K562 (cell line): Measurements from ENCODE around the gene HAPLN2. TPM values are rescaled to one million over a fixed set of nuclear protein-coding genes. Genes with fewer than 3 reads are reported as not detected.

ENCODE experiments used
- CGGBP1 ChIP-seq: fragments of 250-450 bp; sonication (Bioruptor Pico); IDR thresholded peaks from 2 replicates; pipeline ENCODE4 v1.9.0; 2021; ENCODE audit warnings: mild to moderate bottlenecking
- DNMT1 ChIP-seq: fragments of 450-650 bp; IDR thresholded peaks from 2 replicates; pipeline ENCODE4 v1.6.1; 2016; ENCODE audit warnings: antibody characterized with exemption, mild to moderate bottlenecking
- EHMT2 ChIP-seq: fragments of 450-650 bp; IDR thresholded peaks from 2 replicates; pipeline ENCODE4 v1.6.1; 2018; ENCODE audit warnings: antibody characterized with exemption
- EP400 ChIP-seq: fragments of 450-650 bp; IDR thresholded peaks from 2 replicates; pipeline ENCODE4 v1.6.1; 2017; ENCODE audit warnings: antibody characterized with exemption, mild to moderate bottlenecking, moderate library complexity
- FOXP4 ChIP-seq: sonication (generic); formaldehyde crosslinking; IDR thresholded peaks from 2 replicates; pipeline ENCODE4 v1.8.0; 2022; ENCODE audit warnings: mild to moderate bottlenecking, missing genetic modification reagents, borderline replicate concordance
- IRF1 ChIP-seq: sonication (generic); formaldehyde crosslinking; IDR thresholded peaks from 2 replicates; pipeline ENCODE4 v1.8.0; 2022; ENCODE audit warnings: missing genetic modification reagents, mild to moderate bottlenecking, borderline replicate concordance
- KLF13 ChIP-seq: fragments of 450-650 bp; IDR thresholded peaks from 2 replicates; pipeline ENCODE4 v1.6.1; 2016; ENCODE audit warnings: missing genetic modification characterization, low read depth, mild to moderate bottlenecking, missing compliant biosample characterization, moderate library complexity, borderline replicate concordance
- KLF16 ChIP-seq: IDR thresholded peaks from 2 replicates; pipeline ENCODE4 v1.6.1; 2016; ENCODE audit warnings: antibody characterized with exemption
- NEUROD1 ChIP-seq: fragments of 150-350 bp; IDR thresholded peaks from 2 replicates; pipeline ENCODE4 v1.6.1; 2014; ENCODE audit warnings: borderline replicate concordance, low read length, low read depth; ENCODE audit not compliant: partially characterized antibody
- PHF20 ChIP-seq: fragments of 450-650 bp; IDR thresholded peaks from 2 replicates; pipeline ENCODE4 v1.6.1; 2018; ENCODE audit not compliant: partially characterized antibody
- TFAM ChIP-seq: fragments of 250-450 bp; sonication (Bioruptor Pico); conservative IDR thresholded peaks from 2 replicates; pipeline ENCODE4 v1.5.0; 2021; ENCODE audit warnings: mild to moderate bottlenecking, moderate library complexity
- XRCC5 ChIP-seq: fragments of 200-400 bp; formaldehyde crosslinking; IDR thresholded peaks from 2 replicates; pipeline ENCODE4 v1.6.1; 2017; ENCODE audit warnings: low read depth, mild to moderate bottlenecking, low read length
- ZBTB7A ChIP-seq: IDR thresholded peaks from 2 replicates; pipeline ENCODE4 v1.6.1; 2011; ENCODE audit warnings: low read depth, mild to moderate bottlenecking, low read length, moderate library complexity, borderline replicate concordance; ENCODE audit not compliant: control insufficient read depth
- polyA plus RNA-seq, 8 experiments: library from polyadenylated mRNA; depleted of rRNA in 4 of 8; stranded (reverse) in 5 of 8; unstranded in 3 of 8; fragments of >200 nt; fragmentation: Nextera tagmentation in 2 of 8; fragmentation: Illumina TruSeq in 1 of 8; extraction: Ambion mirVana in 2 of 8; extraction: Trizol in 1 of 8; gene quantifications; 2 replicates each; pipeline versions ENCODE4 v1.2.1 to v1.2.3, GENCODE V29; 2011 to 2014; ENCODE audit warnings: inconsistent platforms in 1 of 8, missing spikeins in 1 of 8
- total RNA-seq, 7 experiments: library from RNA; depleted of rRNA in 6 of 7; stranded (reverse); fragments of >200 nt in 6 of 7; fragmentation: Illumina TruSeq in 2 of 7; extraction: Trizol in 2 of 7; gene quantifications; 2 replicates each; pipeline versions ENCODE4 v1.2.1 to v1.2.3, GENCODE V29; 2011 to 2021; ENCODE audit warnings: low replicate concordance in 1 of 7
- TF ChIP-seq, protein P1 (sequence below): fragments of 250-450 bp; sonication (Bioruptor Pico); IDR thresholded peaks from 2 replicates; pipeline ENCODE4 v1.8.0; 2021; ENCODE audit warnings: moderate library complexity, mild to moderate bottlenecking, inconsistent platforms
- TF ChIP-seq, protein P2 (sequence below): sonication (generic); formaldehyde crosslinking; IDR thresholded peaks from 2 replicates; pipeline ENCODE4 v1.8.1; 2023; ENCODE audit warnings: mild to moderate bottlenecking, missing genetic modification reagents, moderate library complexity
- TF ChIP-seq, protein P3 (sequence below): fragments of 450-650 bp; IDR thresholded peaks from 2 replicates; pipeline ENCODE4 v1.7.1; 2018; ENCODE audit warnings: mild to moderate bottlenecking, low read depth; ENCODE audit not compliant: partially characterized antibody

Gene HAPLN2
- total and polyA plus RNA-seq, 9 of the 15 experiments (the other 6 are each of a cell fraction or from before 2014, with no cell fraction given) = 0.14 to 5.2 (median 3.8) TPM; not detected in 4

DNA sequence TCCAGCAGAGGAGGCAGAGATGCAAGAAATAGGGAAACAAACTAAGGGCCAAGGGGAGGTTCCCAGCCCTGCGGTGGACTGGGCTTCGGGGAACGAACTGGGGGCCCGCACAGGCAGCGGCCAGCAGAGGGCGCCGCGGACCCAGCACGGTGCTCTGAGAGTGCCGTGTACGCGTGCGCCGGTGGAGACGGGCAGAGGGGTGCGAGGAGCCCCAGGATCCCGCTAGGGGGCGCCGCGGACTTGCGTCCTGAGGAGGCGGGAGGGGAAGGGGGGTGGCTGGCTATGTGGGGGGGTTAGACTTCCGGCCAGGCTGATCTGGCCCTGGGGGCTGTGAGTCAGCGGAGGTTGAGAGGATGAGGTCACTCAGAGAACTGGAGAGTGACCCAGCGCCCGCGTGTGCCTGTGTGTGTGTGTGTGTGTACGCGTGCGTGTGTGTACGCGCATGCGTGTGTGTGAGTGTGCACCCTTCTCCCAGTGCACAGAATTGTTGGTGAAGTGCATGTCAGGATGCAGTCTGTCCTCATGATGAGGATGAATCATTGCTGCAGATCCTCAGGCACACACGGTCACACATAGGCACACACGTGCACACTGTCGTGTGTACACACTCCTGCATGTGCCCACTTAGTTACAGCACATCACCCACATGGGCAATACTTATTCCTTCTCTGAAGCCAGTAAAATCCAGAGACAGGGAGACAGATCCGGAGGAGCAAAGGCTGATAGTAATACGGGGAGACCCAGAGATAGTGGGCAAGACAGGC, 41.0 kb downstream of the HAPLN2 start (continued):
- TF ChIP-seq ZBTB7A (peak; percentile 91; the same call in 1 of the 2 replicates), TFAM (CRISPR knock-in tag) (no peak), DNMT1 (no peak), EHMT2 (no peak), CGGBP1 (0 out of 2 replicates have a peak, but pooled peaks have one; percentile 53), FOXP4 (CRISPR knock-in tag) (no peak; the same call in 1 of the 2 replicates), KLF16 (peak; percentile 79), KLF13 (tag) (0 out of 2 replicates have a peak, but pooled peaks have one; percentile 14), NEUROD1 (peak; percentile 72), PHF20 (no peak), XRCC5 (peak; percentile 95), EP400 (peak; percentile 97), IRF1 (CRISPR knock-in tag) (no peak)
- TF ChIP-seq, protein P1, sequence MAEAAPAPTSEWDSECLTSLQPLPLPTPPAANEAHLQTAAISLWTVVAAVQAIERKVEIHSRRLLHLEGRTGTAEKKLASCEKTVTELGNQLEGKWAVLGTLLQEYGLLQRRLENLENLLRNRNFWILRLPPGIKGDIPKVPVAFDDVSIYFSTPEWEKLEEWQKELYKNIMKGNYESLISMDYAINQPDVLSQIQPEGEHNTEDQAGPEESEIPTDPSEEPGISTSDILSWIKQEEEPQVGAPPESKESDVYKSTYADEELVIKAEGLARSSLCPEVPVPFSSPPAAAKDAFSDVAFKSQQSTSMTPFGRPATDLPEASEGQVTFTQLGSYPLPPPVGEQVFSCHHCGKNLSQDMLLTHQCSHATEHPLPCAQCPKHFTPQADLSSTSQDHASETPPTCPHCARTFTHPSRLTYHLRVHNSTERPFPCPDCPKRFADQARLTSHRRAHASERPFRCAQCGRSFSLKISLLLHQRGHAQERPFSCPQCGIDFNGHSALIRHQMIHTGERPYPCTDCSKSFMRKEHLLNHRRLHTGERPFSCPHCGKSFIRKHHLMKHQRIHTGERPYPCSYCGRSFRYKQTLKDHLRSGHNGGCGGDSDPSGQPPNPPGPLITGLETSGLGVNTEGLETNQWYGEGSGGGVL (CRISPR knock-in tag) = no peak
- TF ChIP-seq, protein P2, sequence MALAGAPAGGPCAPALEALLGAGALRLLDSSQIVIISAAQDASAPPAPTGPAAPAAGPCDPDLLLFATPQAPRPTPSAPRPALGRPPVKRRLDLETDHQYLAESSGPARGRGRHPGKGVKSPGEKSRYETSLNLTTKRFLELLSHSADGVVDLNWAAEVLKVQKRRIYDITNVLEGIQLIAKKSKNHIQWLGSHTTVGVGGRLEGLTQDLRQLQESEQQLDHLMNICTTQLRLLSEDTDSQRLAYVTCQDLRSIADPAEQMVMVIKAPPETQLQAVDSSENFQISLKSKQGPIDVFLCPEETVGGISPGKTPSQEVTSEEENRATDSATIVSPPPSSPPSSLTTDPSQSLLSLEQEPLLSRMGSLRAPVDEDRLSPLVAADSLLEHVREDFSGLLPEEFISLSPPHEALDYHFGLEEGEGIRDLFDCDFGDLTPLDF (CRISPR knock-in tag) = no peak
- TF ChIP-seq, protein P3, sequence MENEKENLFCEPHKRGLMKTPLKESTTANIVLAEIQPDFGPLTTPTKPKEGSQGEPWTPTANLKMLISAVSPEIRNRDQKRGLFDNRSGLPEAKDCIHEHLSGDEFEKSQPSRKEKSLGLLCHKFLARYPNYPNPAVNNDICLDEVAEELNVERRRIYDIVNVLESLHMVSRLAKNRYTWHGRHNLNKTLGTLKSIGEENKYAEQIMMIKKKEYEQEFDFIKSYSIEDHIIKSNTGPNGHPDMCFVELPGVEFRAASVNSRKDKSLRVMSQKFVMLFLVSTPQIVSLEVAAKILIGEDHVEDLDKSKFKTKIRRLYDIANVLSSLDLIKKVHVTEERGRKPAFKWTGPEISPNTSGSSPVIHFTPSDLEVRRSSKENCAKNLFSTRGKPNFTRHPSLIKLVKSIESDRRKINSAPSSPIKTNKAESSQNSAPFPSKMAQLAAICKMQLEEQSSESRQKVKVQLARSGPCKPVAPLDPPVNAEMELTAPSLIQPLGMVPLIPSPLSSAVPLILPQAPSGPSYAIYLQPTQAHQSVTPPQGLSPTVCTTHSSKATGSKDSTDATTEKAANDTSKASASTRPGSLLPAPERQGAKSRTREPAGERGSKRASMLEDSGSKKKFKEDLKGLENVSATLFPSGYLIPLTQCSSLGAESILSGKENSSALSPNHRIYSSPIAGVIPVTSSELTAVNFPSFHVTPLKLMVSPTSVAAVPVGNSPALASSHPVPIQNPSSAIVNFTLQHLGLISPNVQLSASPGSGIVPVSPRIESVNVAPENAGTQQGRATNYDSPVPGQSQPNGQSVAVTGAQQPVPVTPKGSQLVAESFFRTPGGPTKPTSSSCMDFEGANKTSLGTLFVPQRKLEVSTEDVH = peak; percentile 67
